BLaER1 treated with 17β-estradiol and CSF1 and Interleukin-3, amounts not matched to agents 10 nM and 100 nM (cell line): Measurements from ENCODE around the gene COPZ2.

Experiments
- H3K27ac ChIP-seq, 11 experiments: shearing (Covaris generic); formaldehyde crosslinking; 2 replicates each; pipeline ENCODE4 v1.8.1; 2022
- H3K27me3 ChIP-seq, 11 experiments: shearing (Covaris generic); formaldehyde crosslinking; 2 replicates each; pipeline ENCODE4 v1.8.1; 2022
- H3K36me3 ChIP-seq, 11 experiments: shearing (Covaris generic); formaldehyde crosslinking; 2 replicates each; pipeline ENCODE4 v1.8.1; 2022
- H3K4me1 ChIP-seq, 10 experiments: shearing (Covaris generic); formaldehyde crosslinking; 2 replicates each; pipeline ENCODE4 v1.8.1; 2022
- H3K4me2 ChIP-seq, 11 experiments: shearing (Covaris generic); formaldehyde crosslinking; 2 replicates each; pipeline ENCODE4 v1.8.1; 2022
- H3K4me3 ChIP-seq, 10 experiments: shearing (Covaris generic); formaldehyde crosslinking; 2 replicates each; pipeline ENCODE4 v1.8.1; 2022
- H3K9ac ChIP-seq, 11 experiments: shearing (Covaris generic); formaldehyde crosslinking; 2 replicates each; pipeline ENCODE4 v1.8.1; 2022
- H3K9me3 ChIP-seq, 11 experiments: shearing (Covaris generic); formaldehyde crosslinking; replicated peaks in 1 of 11; 2 replicates each; pipeline ENCODE4 v1.8.1; 2022
- H4K20me1 ChIP-seq, 11 experiments: shearing (Covaris generic); formaldehyde crosslinking; 2 replicates each; pipeline ENCODE4 v1.8.1; 2022
- Cebpa-rat ChIP-seq, 11 experiments: shearing (Covaris generic); IDR thresholded peaks; 2 replicates each; pipeline ENCODE4 v1.8.1; 2022

The COPZ2 gene

GRCh38 chr17:47982645-47983390 lies 54.8 kb downstream of the COPZ2 start:
- H3K36me3 ChIP-seq = peaks cover 60 to 78% (median 73%) of the 10 kb centered on the region in 11 experiments
- H3K4me3 ChIP-seq = no peak overlapping the region
- H3K27me3 ChIP-seq = no peaks in the 10 kb centered on the region
- H3K4me2 ChIP-seq = peak overlapping the region in 5 of 11 experiments; percentile 42 to 83 (median 73); a peak in 10 of 22 replicates
- H3K4me1 ChIP-seq = peaks cover 19 to 51% (median 29%) of the 10 kb centered on the region in 10 experiments
- H3K9me3 ChIP-seq = no peaks in the 10 kb centered on the region
- peak overlapping the region in 1 of 11 experiments; percentile 1; a peak in 1 of 22 replicates for H3K9ac ChIP-seq
- H3K27ac ChIP-seq = no peak overlapping the region
- TF ChIP-seq Cebpa-rat (IDR thresholded peaks at IDR 0.05) = no peak
- H4K20me1 ChIP-seq = peaks cover 0 to 46% (median 5%) of the 10 kb centered on the region in 11 experiments; a peak in 10 of 22 replicates

- Histone ChIP-seq H3K4me3 (no peak overlapping the region), H3K36me3 (peaks cover 67 to 84% (median 79%) of the 10 kb centered on the region in 11 experiments), H3K27me3 (no peaks in the 10 kb centered on the region), H3K27ac (no peak overlapping the region; a peak in 1 of 22 replicates), H3K4me1 (peaks cover 19 to 51% (median 29%) of the 10 kb centered on the region in 10 experiments), H3K4me2 (peak overlapping the region; percentile 58 to 83 (median 73)), H3K9ac (peak overlapping the region in 3 of 11 experiments; percentile 10 to 36 (median 23); a peak in 1 of 22 replicates), H3K9me3 (no peaks in the 10 kb centered on the region), H4K20me1 (peaks cover 0 to 46% (median 5%) of the 10 kb centered on the region in 11 experiments; a peak in 10 of 22 replicates)
- no peak for TF ChIP-seq Cebpa-rat (IDR thresholded peaks at IDR 0.05)
Observed at GRCh38 chr17:47982091-47982617, 55.4 kb downstream of the COPZ2 start.

GRCh38 chr17:47981462-47981861 lies 56.1 kb downstream of the COPZ2 start:
- H3K4me2 ChIP-seq = peak overlapping the region; percentile 58 to 83 (median 73)
- H3K27ac ChIP-seq = no peak overlapping the region; a peak in 2 of 22 replicates
- H4K20me1 ChIP-seq = peaks cover 0 to 46% (median 5%) of the 10 kb centered on the region in 11 experiments; a peak in 10 of 22 replicates
- H3K4me1 ChIP-seq = peaks cover 19 to 51% (median 29%) of the 10 kb centered on the region in 10 experiments
- no peaks in the 10 kb centered on the region for H3K9me3 ChIP-seq
- H3K36me3 ChIP-seq = peaks cover 74 to 91% (median 84%) of the 10 kb centered on the region in 11 experiments
- no peak for TF ChIP-seq Cebpa-rat (IDR thresholded peaks at IDR 0.05)
- peak overlapping the region in 6 of 11 experiments; percentile 4 to 36 (median 12); a peak in 2 of 22 replicates for H3K9ac ChIP-seq
- H3K4me3 ChIP-seq = no peak overlapping the region
- H3K27me3 ChIP-seq = no peaks in the 10 kb centered on the region

- H3K27ac ChIP-seq = no peak overlapping the region
- no peak overlapping the region for H3K4me3 ChIP-seq
- peaks cover 0 to 46% (median 5%) of the 10 kb centered on the region in 11 experiments; a peak in 10 of 22 replicates for H4K20me1 ChIP-seq
- H3K27me3 ChIP-seq = no peaks in the 10 kb centered on the region
- H3K36me3 ChIP-seq = peaks cover 83 to 99% (median 93%) of the 10 kb centered on the region in 11 experiments
- H3K9me3 ChIP-seq = no peaks in the 10 kb centered on the region
- H3K4me2 ChIP-seq = peak overlapping the region; percentile 58 to 83 (median 73); a peak in 14 of 22 replicates
- TF ChIP-seq Cebpa-rat (IDR thresholded peaks at IDR 0.05) = no peak
- H3K4me1 ChIP-seq = peaks cover 26 to 51% (median 33%) of the 10 kb centered on the region in 10 experiments
- no peak overlapping the region for H3K9ac ChIP-seq
Observed at GRCh38 chr17:47980541-47980940, 57.1 kb downstream of the COPZ2 start.

- Histone ChIP-seq H3K36me3 (peaks cover 91 to 98% (median 94%) of the 10 kb centered on the region in 11 experiments), H3K4me3 (no peak overlapping the region), H3K27ac (no peak overlapping the region), H3K9ac (no peak overlapping the region), H3K4me2 (no peak overlapping the region), H4K20me1 (peaks cover 0 to 46% (median 5%) of the 10 kb centered on the region in 11 experiments; a peak in 10 of 22 replicates), H3K27me3 (no peaks in the 10 kb centered on the region), H3K4me1 (peaks cover 32 to 43% (median 35%) of the 10 kb centered on the region in 10 experiments), H3K9me3 (no peaks in the 10 kb centered on the region)
- no peak for TF ChIP-seq Cebpa-rat (IDR thresholded peaks at IDR 0.05)
Observed at GRCh38 chr17:47978324-47978723, 59.3 kb downstream of the COPZ2 start.
